NCI-H345 (cell line): ENCODE measurements around the gene TRIM9.

Experiments
- DNase-seq: peaks from one replicate; lab custom pipeline; 2025; lab: John Stamatoyannopoulos, UW

The TRIM9 gene

GRCh38 chr14:50935126-50936015, 159.5 kb downstream of the TRIM9 start:
- no peak for DNase-seq

GRCh38 chr14:50932592-50933495, 162.1 kb downstream of the TRIM9 start:
- no peak for DNase-seq

- DNase-seq: no peak
Observed at GRCh38 chr14:50932156-50932555, 162.7 kb downstream of the TRIM9 start.

GRCh38 chr14:50931559-50931958, 163.3 kb downstream of the TRIM9 start:
- DNase-seq: no peak

GRCh38 chr14:50929506-50929905, 165.4 kb downstream of the TRIM9 start:
- DNase-seq: no peak

- no peak for DNase-seq
Observed at GRCh38 chr14:50928002-50928635, 166.8 kb downstream of the TRIM9 start.

GRCh38 chr14:50926851-50927386, 168.0 kb downstream of the TRIM9 start:
- DNase-seq: no peak
